D721Med (cell line): ENCODE data around the gene SNRK.
A peak's percentile ranks its signal among the peaks of the same experiment; 100 is the strongest.

Experiments used
- DNase-seq: peaks from one replicate; pipeline ENCODE4 v3.0.0; 2011; ENCODE audit warnings: low spot score; ENCODE audit not compliant: insufficient read length
- FAIRE-seq: peaks from 2 replicates; lab custom pipeline; 2011; peaks lifted over from hg19 to GRCh38; lab: Jason Lieb, UNC
- TF ChIP-seq, protein P1 (sequence below): IDR thresholded peaks from 2 replicates; pipeline ENCODE4 v1.5.1; 2012; ENCODE audit warnings: mild to moderate bottlenecking, control low read depth; ENCODE audit not compliant: insufficient read depth; ENCODE audit errors: missing control alignments

Gene SNRK

GRCh38 chr3:43285644-43286043 is 696 bp upstream of the SNRK start:
- TF ChIP-seq, protein P1, sequence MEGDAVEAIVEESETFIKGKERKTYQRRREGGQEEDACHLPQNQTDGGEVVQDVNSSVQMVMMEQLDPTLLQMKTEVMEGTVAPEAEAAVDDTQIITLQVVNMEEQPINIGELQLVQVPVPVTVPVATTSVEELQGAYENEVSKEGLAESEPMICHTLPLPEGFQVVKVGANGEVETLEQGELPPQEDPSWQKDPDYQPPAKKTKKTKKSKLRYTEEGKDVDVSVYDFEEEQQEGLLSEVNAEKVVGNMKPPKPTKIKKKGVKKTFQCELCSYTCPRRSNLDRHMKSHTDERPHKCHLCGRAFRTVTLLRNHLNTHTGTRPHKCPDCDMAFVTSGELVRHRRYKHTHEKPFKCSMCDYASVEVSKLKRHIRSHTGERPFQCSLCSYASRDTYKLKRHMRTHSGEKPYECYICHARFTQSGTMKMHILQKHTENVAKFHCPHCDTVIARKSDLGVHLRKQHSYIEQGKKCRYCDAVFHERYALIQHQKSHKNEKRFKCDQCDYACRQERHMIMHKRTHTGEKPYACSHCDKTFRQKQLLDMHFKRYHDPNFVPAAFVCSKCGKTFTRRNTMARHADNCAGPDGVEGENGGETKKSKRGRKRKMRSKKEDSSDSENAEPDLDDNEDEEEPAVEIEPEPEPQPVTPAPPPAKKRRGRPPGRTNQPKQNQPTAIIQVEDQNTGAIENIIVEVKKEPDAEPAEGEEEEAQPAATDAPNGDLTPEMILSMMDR, result no peak
- DNase-seq, result no peak
- FAIRE-seq, result no peak

GRCh38 chr3:43286841-43287499 is 630 bp downstream of the SNRK start:
- TF ChIP-seq, protein P1, result no peak
- FAIRE-seq (no peak), DNase-seq (no peak)

- FAIRE-seq (no peak), DNase-seq (no peak)
- TF ChIP-seq, protein P1, result no peak
Observed at GRCh38 chr3:43287500-43287873, 1.1 kb downstream of the SNRK start.

GRCh38 chr3:43288366-43288765 is 2.0 kb downstream of the SNRK start:
- TF ChIP-seq, protein P1, result no peak
- FAIRE-seq (no peak), DNase-seq (no peak)

GRCh38 chr3:43288850-43289249 is 2.5 kb downstream of the SNRK start:
- no peak for DNase-seq
- no peak for FAIRE-seq
- TF ChIP-seq, protein P1, result no peak

DNA sequence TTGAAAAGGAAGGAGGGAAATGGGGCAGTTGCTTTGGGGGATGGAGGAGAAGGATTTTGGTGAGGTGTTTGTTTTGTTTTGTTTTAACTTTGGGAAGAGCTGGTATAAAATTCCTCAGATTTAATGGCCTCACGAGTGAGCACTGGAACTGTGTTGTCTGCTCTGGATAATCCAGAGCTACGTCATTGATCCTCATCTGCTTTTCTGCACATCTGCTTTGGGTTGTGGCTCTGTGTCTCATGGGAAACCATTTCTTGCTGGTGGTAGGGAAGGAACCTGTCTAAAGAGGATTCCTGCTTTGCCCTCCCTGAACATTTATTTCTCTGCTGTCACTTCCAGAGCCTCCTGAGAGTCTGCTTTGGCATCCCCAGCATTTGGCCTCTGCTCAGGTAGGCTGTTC is 3.1 kb downstream of the SNRK start:
- DNase-seq (no peak), FAIRE-seq (peak; percentile 46)
- TF ChIP-seq, protein P1, result no peak

- TF ChIP-seq, protein P1, result no peak
- no peak for DNase-seq
- FAIRE-seq, result no peak
Observed at GRCh38 chr3:43289841-43290470, 3.6 kb downstream of the SNRK start.
